Right ventricle myocardium inferior (tissue), 1 donor: ENCODE measurements around the gene SLC22A13. TPM values are rescaled to one million over a fixed set of nuclear protein-coding genes. Genes with fewer than 3 reads are reported as not detected.
"Not testable (repeated sequence)": the region's sequence is repeated elsewhere in the genome, so short reads cannot be mapped to it uniquely, and the experiment has no call there.

ENCODE experiments used
- ATAC-seq: fragments of 200-7000 bp; cut with Tn5 transposase; one replicate; pipeline ENCODE4 v1.9.1; 2020; ENCODE audit warnings: mild to moderate bottlenecking, moderate library complexity
- DNase-seq: peaks from one replicate; pipeline ENCODE4 v3.0.0; 2021; ENCODE audit errors: missing footprints
- intact Hi-C: fragments of 100-400 bp; cut with DNase I; formaldehyde crosslinking; loops from one replicate; pipeline ENCODE4 v1.11.0; 2022
- total RNA-seq: library from RNA; stranded (reverse); fragmentation: NEBNext Ultra II Directional; extraction: Animal tissue kit (Norgen Biotek cat#: 25700); gene quantifications from one replicate; pipeline ENCODE4 v1.2.1, GENCODE V29; 2021
- donor health status: DM: no; HTN: yes; CAD: no; lungs with severe emphysema.

Gene SLC22A13
- total RNA-seq, 1 donor from 2014 or later, result not detected

- DNase-seq (no peak), ATAC-seq (no peak)
Observed at GRCh38 chr3:38283810-38284755, 18.5 kb downstream of the SLC22A13 start.

DNA sequence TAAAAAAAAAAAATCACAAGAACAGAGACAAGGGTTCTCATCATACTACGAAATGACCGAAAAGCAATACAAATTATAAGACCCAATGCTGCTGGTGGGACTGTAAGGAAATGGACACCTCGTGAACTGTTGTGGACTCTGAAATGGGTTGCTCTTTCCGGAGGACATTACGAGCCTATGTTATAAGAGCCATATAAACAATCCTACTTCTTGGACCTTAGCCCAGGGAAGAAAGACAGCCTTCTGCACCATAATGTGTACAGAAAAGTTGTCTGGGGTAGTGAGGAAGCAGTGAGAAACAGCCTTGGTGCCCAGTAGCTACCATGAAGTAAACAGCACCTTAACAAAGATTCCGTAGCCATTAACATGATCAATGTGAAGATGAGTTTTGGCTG, 19.1 kb downstream of the SLC22A13 start:
- no peak for DNase-seq
- no peak for ATAC-seq
- intact Hi-C loops, result no loop called here

More at GRCh38 chr3:38283810-38284755, 18.5 kb downstream of the SLC22A13 start:
- intact Hi-C loops, result no loop called here

DNA sequence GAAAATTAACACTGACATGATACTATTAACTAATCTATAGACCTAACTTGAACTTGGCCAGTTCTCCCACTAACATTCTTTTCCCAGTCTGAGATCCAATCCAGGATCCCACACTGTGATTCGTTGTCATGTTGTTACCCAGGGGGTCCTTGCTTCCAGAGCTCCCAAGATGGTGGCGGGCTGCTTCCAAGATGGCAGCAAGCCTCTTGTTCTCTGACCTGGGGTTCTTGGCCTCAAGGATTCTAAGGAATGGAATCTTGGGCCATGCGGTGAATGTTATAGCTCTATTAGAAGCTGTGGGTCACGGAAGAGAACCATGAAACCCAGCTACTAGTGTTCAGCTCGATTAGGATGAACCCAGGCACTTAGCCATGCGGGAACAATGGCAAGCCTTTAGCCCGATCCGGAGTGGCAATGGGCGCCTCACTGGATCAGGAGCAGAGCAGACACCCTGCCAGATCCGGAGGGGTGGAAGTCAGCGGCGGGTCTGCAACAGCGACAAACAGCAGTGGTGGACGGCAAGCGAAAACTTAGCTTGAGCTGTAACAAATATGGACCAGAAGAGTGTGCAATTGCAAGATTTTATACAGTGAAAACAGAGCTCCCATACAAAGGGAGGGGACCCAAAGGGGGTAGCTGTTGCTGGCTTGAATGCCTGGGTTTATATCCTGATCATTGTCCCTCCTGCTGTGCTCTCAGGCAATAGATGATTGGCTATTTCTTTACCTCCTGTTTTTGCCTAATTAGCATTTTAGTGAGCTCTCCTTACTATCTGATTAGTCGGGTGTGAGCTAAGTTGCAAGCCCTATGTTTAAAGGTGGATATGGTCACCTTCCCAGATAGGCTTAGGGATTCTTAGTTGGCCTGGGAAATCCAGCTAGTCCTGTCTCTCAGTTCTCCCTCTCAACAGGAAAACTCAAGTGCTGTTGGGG, 23.9 kb downstream of the SLC22A13 start:
- DNase-seq, ATAC-seq, intact Hi-C loops: not testable (repeated sequence)

DNA sequence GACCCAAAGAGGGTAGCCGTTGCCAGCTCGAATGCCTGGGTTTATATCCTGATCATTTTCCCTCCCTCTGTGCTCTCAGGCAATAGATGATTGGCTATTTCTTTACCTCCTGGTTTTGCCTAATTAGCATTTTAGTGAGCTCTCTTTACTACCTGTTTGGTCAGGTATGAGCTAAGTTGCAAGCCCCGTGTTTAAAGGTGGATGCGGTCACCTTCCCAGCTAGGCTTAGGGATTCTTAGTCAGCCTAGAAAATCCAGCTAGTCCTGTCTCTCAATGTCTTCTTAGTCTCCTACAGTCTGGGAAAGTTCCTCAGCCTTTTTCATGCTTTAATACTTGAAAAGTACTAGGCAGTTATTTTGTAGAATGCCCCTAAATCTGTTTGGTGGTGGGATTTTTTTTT, 31.4 kb downstream of the SLC22A13 start:
- intact Hi-C loops, ATAC-seq, DNase-seq: not testable (repeated sequence)

GRCh38 chr3:38297537-38297936, 31.9 kb downstream of the SLC22A13 start:
- no peak for ATAC-seq
- DNase-seq, result no peak
- intact Hi-C loops, result no loop called here

- ATAC-seq, result no peak
- intact Hi-C loops, result no loop called here
- DNase-seq, result no peak
Observed at GRCh38 chr3:38297947-38298711, 32.5 kb downstream of the SLC22A13 start.

DNA sequence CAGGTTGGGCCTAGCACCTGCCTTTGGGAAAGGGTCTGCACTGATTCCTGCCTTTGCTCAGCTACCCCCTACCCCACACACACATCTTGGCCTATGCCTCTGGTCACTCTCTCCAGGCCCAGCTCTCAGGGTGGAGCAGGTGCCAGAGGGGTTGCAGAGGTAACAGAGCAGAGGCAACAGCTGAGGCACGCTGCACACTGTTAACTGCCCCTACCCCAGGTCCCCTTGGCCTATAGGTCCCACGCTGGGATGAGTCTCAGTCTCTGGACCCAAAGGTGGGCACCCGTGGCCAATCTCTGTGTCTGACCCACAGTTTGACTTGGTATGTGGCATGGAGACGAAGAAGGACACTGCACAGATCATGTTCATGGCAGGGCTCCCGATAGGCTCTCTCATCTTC, 41.3 kb downstream of the SLC22A13 start:
- ATAC-seq, result no peak
- DNase-seq, result no peak
- intact Hi-C loops, result no loop called here

GRCh38 chr3:38307599-38307998, 42.0 kb downstream of the SLC22A13 start:
- intact Hi-C loops, result no loop called here
- no peak for ATAC-seq
- no peak for DNase-seq

GRCh38 chr3:38308456-38308855, 42.8 kb downstream of the SLC22A13 start:
- DNase-seq, result no peak

GRCh38 chr3:38311476-38311875, 45.9 kb downstream of the SLC22A13 start:
- DNase-seq, result no peak
- no peak for ATAC-seq
- intact Hi-C loops, result no loop called here

More at GRCh38 chr3:38308456-38308855, 42.8 kb downstream of the SLC22A13 start:
- no peak for ATAC-seq
- intact Hi-C loops, result no loop called here

DNA sequence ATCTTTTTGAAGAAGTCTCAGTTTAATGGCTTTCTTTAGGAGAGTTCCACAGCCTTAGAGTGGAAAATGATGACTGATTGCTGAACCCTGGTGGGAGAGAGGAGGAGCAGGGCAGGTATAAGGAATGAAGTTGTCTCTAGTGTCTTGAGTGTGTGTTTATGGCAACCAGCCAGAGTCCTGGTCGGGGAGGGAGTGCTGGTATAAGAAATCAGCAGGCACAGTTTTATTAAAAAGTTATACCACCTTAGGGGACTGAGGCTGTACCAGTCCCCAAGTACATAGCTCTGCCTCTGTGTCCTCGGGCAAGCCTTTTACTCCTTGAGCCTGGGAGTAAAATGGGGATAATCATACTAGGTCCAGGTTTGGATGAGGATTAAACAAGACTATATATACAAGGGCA, 46.3 kb downstream of the SLC22A13 start:
- intact Hi-C loops, result no loop called here
- no peak for ATAC-seq

GRCh38 chr3:38312356-38312755, 46.7 kb downstream of the SLC22A13 start:
- DNase-seq (no peak), ATAC-seq (no peak)
- intact Hi-C loops, result no loop called here

More for the DNA sequence above, 46.3 kb downstream of the SLC22A13 start:
- DNase-seq, result no peak

GRCh38 chr3:38313263-38313662, 47.7 kb downstream of the SLC22A13 start:
- DNase-seq (no peak), ATAC-seq (no peak)
- intact Hi-C loops, result no loop called here

- intact Hi-C loops, result no loop called here
- ATAC-seq (no peak), DNase-seq (no peak)
Observed at GRCh38 chr3:38313695-38314094, 48.1 kb downstream of the SLC22A13 start.

GRCh38 chr3:38314112-38314763, 48.6 kb downstream of the SLC22A13 start:
- intact Hi-C loops, result no loop called here
- DNase-seq, result no peak
- no peak for ATAC-seq

DNA sequence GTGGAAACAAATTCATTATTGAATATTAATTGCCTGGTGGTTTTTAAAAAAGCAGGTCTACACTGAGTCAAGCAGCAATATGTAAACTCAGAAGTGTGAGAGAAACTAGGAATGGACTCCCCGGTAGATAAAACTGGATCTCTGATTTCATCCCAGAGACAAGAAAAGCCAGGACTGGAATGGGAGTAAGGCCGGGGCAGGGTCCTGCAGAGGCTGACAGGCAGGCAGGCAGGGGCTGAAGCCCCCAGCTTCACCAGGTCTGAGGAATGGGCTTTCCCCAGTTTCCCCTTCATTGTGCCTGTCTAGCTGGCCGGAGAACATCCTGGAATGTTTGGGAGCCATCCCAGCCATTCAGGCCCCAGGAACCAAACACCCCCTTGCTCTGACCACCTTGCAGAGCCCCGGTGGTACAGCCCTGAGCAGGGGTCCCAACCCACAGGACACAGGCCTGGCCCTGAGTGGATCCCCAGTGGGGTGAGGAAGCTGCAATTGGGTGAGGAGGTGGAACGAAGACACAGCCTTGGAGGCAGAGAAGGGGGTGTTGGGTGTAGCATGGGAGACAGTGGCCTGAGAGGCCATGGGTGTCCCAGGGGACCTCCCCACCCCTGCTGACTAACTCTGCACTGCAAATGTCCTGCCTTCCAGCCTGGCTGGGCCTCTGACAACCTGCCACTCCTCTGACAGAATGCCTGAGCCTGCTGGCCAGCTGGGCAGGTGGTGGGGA, 49.3 kb downstream of the SLC22A13 start:
- ATAC-seq (no peak), DNase-seq (no peak)
- intact Hi-C loops, result no loop called here

GRCh38 chr3:38315488-38316230, 50.0 kb downstream of the SLC22A13 start:
- no peak for DNase-seq
- ATAC-seq, result no peak
- intact Hi-C loops, result no loop called here
